NB4 (cell line): ENCODE measurements around the gene CUX1.

Source experiments
- MAX ChIP-seq: IDR thresholded peaks from 2 replicates; pipeline ENCODE4 v1.6.1; 2011; ENCODE audit warnings: low read depth, low read length
- POLR2A ChIP-seq: IDR thresholded peaks from 2 replicates; pipeline ENCODE4 v1.6.1; 2011; ENCODE audit warnings: mild to moderate bottlenecking; ENCODE audit not compliant: insufficient read length; ENCODE audit errors: extremely low read depth
- TF ChIP-seq, protein P1 (sequence below): IDR thresholded peaks from one replicate; pipeline ENCODE4 v1.5.1; 2012; ENCODE audit warnings: low read depth, low read length

- TF ChIP-seq POLR2A (no peak), MAX (no peak)
- TF ChIP-seq, protein P1, sequence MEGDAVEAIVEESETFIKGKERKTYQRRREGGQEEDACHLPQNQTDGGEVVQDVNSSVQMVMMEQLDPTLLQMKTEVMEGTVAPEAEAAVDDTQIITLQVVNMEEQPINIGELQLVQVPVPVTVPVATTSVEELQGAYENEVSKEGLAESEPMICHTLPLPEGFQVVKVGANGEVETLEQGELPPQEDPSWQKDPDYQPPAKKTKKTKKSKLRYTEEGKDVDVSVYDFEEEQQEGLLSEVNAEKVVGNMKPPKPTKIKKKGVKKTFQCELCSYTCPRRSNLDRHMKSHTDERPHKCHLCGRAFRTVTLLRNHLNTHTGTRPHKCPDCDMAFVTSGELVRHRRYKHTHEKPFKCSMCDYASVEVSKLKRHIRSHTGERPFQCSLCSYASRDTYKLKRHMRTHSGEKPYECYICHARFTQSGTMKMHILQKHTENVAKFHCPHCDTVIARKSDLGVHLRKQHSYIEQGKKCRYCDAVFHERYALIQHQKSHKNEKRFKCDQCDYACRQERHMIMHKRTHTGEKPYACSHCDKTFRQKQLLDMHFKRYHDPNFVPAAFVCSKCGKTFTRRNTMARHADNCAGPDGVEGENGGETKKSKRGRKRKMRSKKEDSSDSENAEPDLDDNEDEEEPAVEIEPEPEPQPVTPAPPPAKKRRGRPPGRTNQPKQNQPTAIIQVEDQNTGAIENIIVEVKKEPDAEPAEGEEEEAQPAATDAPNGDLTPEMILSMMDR, result no peak
Measured at GRCh38 chr7:101998029-101998905, 180.8 kb downstream of the CUX1 start.
